ENCODE data around the gene SPPL3.

- no peak for TF ChIP-seq POLR2A (IDR thresholded peaks at IDR 0.05)
- TF ChIP-seq CTCF (IDR thresholded peaks at IDR 0.05), result no peak
Measured at GRCh38 chr12:120902846-120903411, 1.2 kb downstream of the SPPL3 start.
